GM12878 (cell line): Measurements from ENCODE around the gene ICE2. TPM values are rescaled to one million over a fixed set of nuclear protein-coding genes. Genes with fewer than 3 reads are reported as not detected.

ENCODE experiments used
- ATAC-seq: fragments of 200-7000 bp; cut with Tn5 transposase; 3 replicates; pipeline ENCODE4 v1.9.1; 2020; ENCODE audit warnings: mild to moderate bottlenecking, moderate library complexity
- BruUV-seq: library from RNA; stranded (reverse); fragments of 400-500 nt; replicated peaks from 2 replicates; lab custom pipeline; 2021; lab: Mats Ljungman, UMichigan
- CTCF ChIA-PET: fragments of 300-600 bp; sonication (Branson Sonifier 250); formaldehyde crosslinking; extraction: SDS; loops from one replicate; lab custom pipeline; 2021; ENCODE audit warnings: inconsistent platforms; lab: Yijun Ruan, JAX
- POLR2A ChIA-PET: fragments of 350-600 bp; formaldehyde crosslinking; extraction: SDS; loops from one replicate; lab custom pipeline; 2021; ENCODE audit warnings: inconsistent platforms; lab: Charles Lee
- RAD21 ChIA-PET: fragments of 300-600 bp; sonication (Branson Sonifier 250); formaldehyde crosslinking; loops from one replicate; lab custom pipeline; 2023; ENCODE audit warnings: antibody characterized with exemption; ENCODE audit not compliant: unreplicated experiment; lab: Charles Lee
- SMC1A ChIA-PET: fragments of 300-600 bp; sonication (Branson Sonifier 250); formaldehyde crosslinking; loops from one replicate; lab custom pipeline; 2023; ENCODE audit not compliant: unreplicated experiment, uncharacterized antibody; lab: Charles Lee
- DNase-seq: peaks from one replicate; pipeline ENCODE4 v3.0.0-alpha.2; 2011; ENCODE audit warnings: low read depth, low spot score
- FAIRE-seq: peaks from 3 replicates; lab custom pipeline; 2011; peaks lifted over from hg19 to GRCh38; lab: Jason Lieb, UNC
- H2AFZ ChIP-seq: 2 replicates; pipeline ENCODE4 v1.6.0; 2011; ENCODE audit warnings: low read depth, low read length, control low read depth; ENCODE audit not compliant: control insufficient read depth
- H3K27ac ChIP-seq: 2 replicates; pipeline ENCODE4 v1.5.1; 2011; ENCODE audit warnings: control low read depth; ENCODE audit not compliant: control insufficient read depth, insufficient read depth
- H3K27me3 ChIP-seq, 2 experiments: replicated peaks in 1 of 2; 2 replicates each; pipeline versions ENCODE4 v1.6.0 to v1.6.1; 2011; ENCODE audit warnings: low read length in 1 of 2; ENCODE audit not compliant: control insufficient read depth in 2 of 2, insufficient read depth in 2 of 2
- H3K36me3 ChIP-seq, 2 experiments: 2 replicates each; pipeline ENCODE4 v1.5.1; 2011; ENCODE audit warnings: low read length in 1 of 2; ENCODE audit not compliant: control insufficient read depth in 2 of 2, insufficient read depth in 2 of 2
- H3K4me1 ChIP-seq: 2 replicates; pipeline ENCODE4 v1.6.1; 2011; ENCODE audit warnings: mild to moderate bottlenecking, low read length, moderate library complexity, mixed read lengths; ENCODE audit not compliant: control insufficient read depth, insufficient read depth
- H3K4me2 ChIP-seq: 2 replicates; pipeline ENCODE4 v1.6.0; 2011; ENCODE audit warnings: control low read depth; ENCODE audit not compliant: control insufficient read depth, insufficient read depth
- H3K4me3 ChIP-seq: fragments of 200-600 bp; sonication (generic); 2 replicates; pipeline ENCODE4 v1.5.1; 2016
- H3K79me2 ChIP-seq: 2 replicates; pipeline ENCODE4 v1.6.0; 2011; ENCODE audit warnings: low read length; ENCODE audit not compliant: control insufficient read depth, insufficient read depth
- H3K9ac ChIP-seq: 2 replicates; pipeline ENCODE4 v1.8.0; 2011; ENCODE audit warnings: low read length, control low read depth, mixed read lengths; ENCODE audit not compliant: control insufficient read depth, insufficient read depth
- H3K9me3 ChIP-seq: replicated peaks from 3 replicates; pipeline ENCODE4 v1.5.1; 2011; ENCODE audit warnings: mild to moderate bottlenecking, low read length; ENCODE audit not compliant: control insufficient read depth, insufficient read depth
- H4K20me1 ChIP-seq: 2 replicates; pipeline ENCODE4 v1.6.0; 2011; ENCODE audit not compliant: control insufficient read depth, insufficient read depth
- BHLHE40 ChIP-seq, 2 experiments: fragments of 450-650 bp in 1 of 2; IDR thresholded peaks; 2 replicates each; pipeline ENCODE4 v1.6.1; 2011 to 2017; ENCODE audit warnings: low read depth in 2 of 2, borderline replicate concordance in 1 of 2, improper control_type of control experiment in 1 of 2, low read length in 1 of 2, mild to moderate bottlenecking in 1 of 2
- BRCA1 ChIP-seq: IDR thresholded peaks from 2 replicates; pipeline ENCODE4 v1.6.1; 2011; ENCODE audit warnings: low read depth, low read length, improper control_type of control experiment
- POLR2AphosphoS5 ChIP-seq: IDR thresholded peaks from 2 replicates; pipeline ENCODE4 v1.6.1; 2011; ENCODE audit warnings: mild to moderate bottlenecking, low read length, inconsistent platforms
- SMAD5 ChIP-seq: IDR thresholded peaks from 2 replicates; pipeline ENCODE4 v1.6.1; 2016; ENCODE audit warnings: antibody characterized with exemption, low read depth
- SPI1 ChIP-seq: IDR thresholded peaks from 2 replicates; pipeline ENCODE4 v1.6.1; 2011; ENCODE audit warnings: low read depth, mild to moderate bottlenecking, low read length, moderate library complexity, borderline replicate concordance; ENCODE audit not compliant: insufficient read depth
- STAT3 ChIP-seq: IDR thresholded peaks from 2 replicates; pipeline ENCODE4 v1.6.1; 2011; ENCODE audit warnings: low read depth, low read length, improper control_type of control experiment
- SUPT20H ChIP-seq: IDR thresholded peaks from 2 replicates; pipeline ENCODE4 v1.6.1; 2011; ENCODE audit warnings: low read depth, mild to moderate bottlenecking, low read length, moderate library complexity, borderline replicate concordance; ENCODE audit not compliant: control insufficient read depth
- YY1 ChIP-seq: IDR thresholded peaks from 2 replicates; pipeline ENCODE4 v1.6.1; 2011; ENCODE audit warnings: low read depth, mild to moderate bottlenecking, low read length
- WGBS: methylation state at CpG from one replicate; pipeline ENCODE4 v1.1.6; 2016; ENCODE audit warnings: low lambda C conversion rate; ENCODE audit not compliant: insufficient replicate concordance, insufficient coverage; ENCODE audit errors: missing lambda C conversion rate; 5-methylcytosine and 5-hydroxymethylcytosine counted together
- in situ Hi-C: fragments of 300-500 bp; cut with MboI; formaldehyde crosslinking; loops from 9 replicates; pipeline ENCODE4 v1.14.3; 2018; ENCODE audit warnings: mixed read lengths
- intact Hi-C: fragments of 100-400 bp; cut with micrococcal nuclease; formaldehyde crosslinking; loops from one replicate; pipeline ENCODE4 v1.14.2; 2022; ENCODE audit not compliant: unreplicated experiment
- polyA plus RNA-seq, 11 experiments: library from polyadenylated mRNA; depleted of rRNA in 4 of 11; unstranded in 6 of 11; stranded (reverse) in 5 of 11; fragments of >200 nt; fragmentation: Nextera tagmentation in 4 of 11; fragmentation: Illumina TruSeq in 1 of 11; extraction: Ambion mirVana in 4 of 11; extraction: Trizol in 1 of 11; gene quantifications; 1 replicate in 1 of 11; 2 replicates in 10 of 11; pipeline versions ENCODE4 v1.2.1 to v1.2.3, GENCODE V29; 2011 to 2016; ENCODE audit warnings: inconsistent platforms in 2 of 11, missing spikeins in 2 of 11, low read depth in 1 of 11
- total RNA-seq, 4 experiments: library from RNA; depleted of rRNA in 3 of 4; stranded (reverse); fragments of >200 nt in 3 of 4; fragmentation: Illumina TruSeq in 1 of 4; extraction: Trizol in 1 of 4; gene quantifications; 2 replicates each; pipeline versions ENCODE4 v1.2.1 to v1.2.3, GENCODE V29; 2013 to 2021
- TF ChIP-seq, protein P1 (sequence below): fragments of 450-650 bp; IDR thresholded peaks from 2 replicates; pipeline ENCODE4 v1.6.1; 2017; ENCODE audit warnings: borderline replicate concordance
- TF ChIP-seq, protein P2 (sequence below): IDR thresholded peaks from 2 replicates; pipeline ENCODE4 v1.6.1; 2012; ENCODE audit warnings: improper control_type of control experiment, low read depth, low read length; ENCODE audit not compliant: insufficient replicate concordance
- TF ChIP-seq, protein P3 (sequence below): fragments of 450-650 bp; IDR thresholded peaks from 2 replicates; pipeline ENCODE4 v1.6.1; 2017; ENCODE audit warnings: mild to moderate bottlenecking, moderate library complexity

ICE2 gene
- total and polyA plus RNA-seq, 10 of the 15 experiments (the other 5 are each of a cell fraction or from before 2014, with no cell fraction given) = 14.2 to 62.0 (median 44.9) TPM

DNA sequence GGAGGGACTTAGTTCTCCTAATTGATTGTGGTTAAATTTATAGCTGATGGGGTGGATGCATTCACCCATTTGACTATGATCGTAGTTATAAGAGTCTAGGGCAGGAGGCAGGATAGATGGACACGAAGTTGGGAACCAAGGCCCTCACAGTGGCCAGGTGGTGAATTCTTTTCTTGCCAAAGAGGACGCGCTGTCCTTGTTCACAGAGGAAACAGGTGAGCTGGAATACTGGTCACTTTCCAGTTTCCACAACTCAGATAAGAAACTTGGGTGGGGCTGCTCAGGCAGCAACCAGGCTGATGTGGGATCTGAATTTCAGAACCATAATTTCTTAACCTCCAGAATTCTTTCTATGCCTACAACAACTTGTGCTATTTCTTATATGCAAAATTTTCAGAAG, 34.0 kb upstream of the ICE2 start:
- RAD21 ChIA-PET = interaction anchor here (0.8 kb wide), 1 partner anchor 398 kb away, joined by 3 read pairs; no protein-coding TSS in a partner anchor
- intact Hi-C loops = no loop called here
- in situ Hi-C loops = loop anchor here (5.0 to 25.0 kb wide), 3 partner anchors 151 to 1324 kb away; no protein-coding TSS in a partner anchor
- H3K4me1 ChIP-seq = peaks cover 9% of the 10 kb centered on the region
- H3K36me3 ChIP-seq = peaks cover 4 to 15% of the 10 kb centered on the region in 2 experiments
- H3K27me3 ChIP-seq = no peaks in the 10 kb centered on the region
- no TSS peak for BruUV-seq
- no peak overlapping the region for H3K4me2 ChIP-seq
- no peak overlapping the region for H3K9ac ChIP-seq
- 95% methylated on average over 4 of the region's 4 CpGs for WGBS
- CTCF ChIA-PET = interaction anchor here (1.1 to 17.5 kb wide), 3 partner anchors 6 to 404 kb away, joined by 4 to 222 read pairs (median 4); no protein-coding TSS in a partner anchor
- no peak overlapping the region for H3K27ac ChIP-seq
- no peak for DNase-seq
- no peak overlapping the region for H3K4me3 ChIP-seq
- FAIRE-seq = no peak
- TF ChIP-seq BHLHE40 (IDR thresholded peaks at IDR 0.05; ENCODE audit: borderline replicate concordance in 1 of 2, low read depth in 2 of 2, low read length in 1 of 2) (no peak), POLR2AphosphoS5 (no peak), BRCA1 (no peak), SPI1 (no peak), STAT3 (no peak), SMAD5 (no peak), YY1 (no peak), SUPT20H (no peak)
- TF ChIP-seq, protein P1, sequence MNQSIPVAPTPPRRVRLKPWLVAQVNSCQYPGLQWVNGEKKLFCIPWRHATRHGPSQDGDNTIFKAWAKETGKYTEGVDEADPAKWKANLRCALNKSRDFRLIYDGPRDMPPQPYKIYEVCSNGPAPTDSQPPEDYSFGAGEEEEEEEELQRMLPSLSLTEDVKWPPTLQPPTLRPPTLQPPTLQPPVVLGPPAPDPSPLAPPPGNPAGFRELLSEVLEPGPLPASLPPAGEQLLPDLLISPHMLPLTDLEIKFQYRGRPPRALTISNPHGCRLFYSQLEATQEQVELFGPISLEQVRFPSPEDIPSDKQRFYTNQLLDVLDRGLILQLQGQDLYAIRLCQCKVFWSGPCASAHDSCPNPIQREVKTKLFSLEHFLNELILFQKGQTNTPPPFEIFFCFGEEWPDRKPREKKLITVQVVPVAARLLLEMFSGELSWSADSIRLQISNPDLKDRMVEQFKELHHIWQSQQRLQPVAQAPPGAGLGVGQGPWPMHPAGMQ = no peak
- TF ChIP-seq, protein P2, sequence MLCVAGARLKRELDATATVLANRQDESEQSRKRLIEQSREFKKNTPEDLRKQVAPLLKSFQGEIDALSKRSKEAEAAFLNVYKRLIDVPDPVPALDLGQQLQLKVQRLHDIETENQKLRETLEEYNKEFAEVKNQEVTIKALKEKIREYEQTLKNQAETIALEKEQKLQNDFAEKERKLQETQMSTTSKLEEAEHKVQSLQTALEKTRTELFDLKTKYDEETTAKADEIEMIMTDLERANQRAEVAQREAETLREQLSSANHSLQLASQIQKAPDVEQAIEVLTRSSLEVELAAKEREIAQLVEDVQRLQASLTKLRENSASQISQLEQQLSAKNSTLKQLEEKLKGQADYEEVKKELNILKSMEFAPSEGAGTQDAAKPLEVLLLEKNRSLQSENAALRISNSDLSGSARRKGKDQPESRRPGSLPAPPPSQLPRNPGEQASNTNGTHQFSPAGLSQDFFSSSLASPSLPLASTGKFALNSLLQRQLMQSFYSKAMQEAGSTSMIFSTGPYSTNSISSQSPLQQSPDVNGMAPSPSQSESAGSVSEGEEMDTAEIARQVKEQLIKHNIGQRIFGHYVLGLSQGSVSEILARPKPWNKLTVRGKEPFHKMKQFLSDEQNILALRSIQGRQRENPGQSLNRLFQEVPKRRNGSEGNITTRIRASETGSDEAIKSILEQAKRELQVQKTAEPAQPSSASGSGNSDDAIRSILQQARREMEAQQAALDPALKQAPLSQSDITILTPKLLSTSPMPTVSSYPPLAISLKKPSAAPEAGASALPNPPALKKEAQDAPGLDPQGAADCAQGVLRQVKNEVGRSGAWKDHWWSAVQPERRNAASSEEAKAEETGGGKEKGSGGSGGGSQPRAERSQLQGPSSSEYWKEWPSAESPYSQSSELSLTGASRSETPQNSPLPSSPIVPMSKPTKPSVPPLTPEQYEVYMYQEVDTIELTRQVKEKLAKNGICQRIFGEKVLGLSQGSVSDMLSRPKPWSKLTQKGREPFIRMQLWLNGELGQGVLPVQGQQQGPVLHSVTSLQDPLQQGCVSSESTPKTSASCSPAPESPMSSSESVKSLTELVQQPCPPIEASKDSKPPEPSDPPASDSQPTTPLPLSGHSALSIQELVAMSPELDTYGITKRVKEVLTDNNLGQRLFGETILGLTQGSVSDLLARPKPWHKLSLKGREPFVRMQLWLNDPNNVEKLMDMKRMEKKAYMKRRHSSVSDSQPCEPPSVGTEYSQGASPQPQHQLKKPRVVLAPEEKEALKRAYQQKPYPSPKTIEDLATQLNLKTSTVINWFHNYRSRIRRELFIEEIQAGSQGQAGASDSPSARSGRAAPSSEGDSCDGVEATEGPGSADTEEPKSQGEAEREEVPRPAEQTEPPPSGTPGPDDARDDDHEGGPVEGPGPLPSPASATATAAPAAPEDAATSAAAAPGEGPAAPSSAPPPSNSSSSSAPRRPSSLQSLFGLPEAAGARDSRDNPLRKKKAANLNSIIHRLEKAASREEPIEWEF = no peak
- TF ChIP-seq, protein P3, sequence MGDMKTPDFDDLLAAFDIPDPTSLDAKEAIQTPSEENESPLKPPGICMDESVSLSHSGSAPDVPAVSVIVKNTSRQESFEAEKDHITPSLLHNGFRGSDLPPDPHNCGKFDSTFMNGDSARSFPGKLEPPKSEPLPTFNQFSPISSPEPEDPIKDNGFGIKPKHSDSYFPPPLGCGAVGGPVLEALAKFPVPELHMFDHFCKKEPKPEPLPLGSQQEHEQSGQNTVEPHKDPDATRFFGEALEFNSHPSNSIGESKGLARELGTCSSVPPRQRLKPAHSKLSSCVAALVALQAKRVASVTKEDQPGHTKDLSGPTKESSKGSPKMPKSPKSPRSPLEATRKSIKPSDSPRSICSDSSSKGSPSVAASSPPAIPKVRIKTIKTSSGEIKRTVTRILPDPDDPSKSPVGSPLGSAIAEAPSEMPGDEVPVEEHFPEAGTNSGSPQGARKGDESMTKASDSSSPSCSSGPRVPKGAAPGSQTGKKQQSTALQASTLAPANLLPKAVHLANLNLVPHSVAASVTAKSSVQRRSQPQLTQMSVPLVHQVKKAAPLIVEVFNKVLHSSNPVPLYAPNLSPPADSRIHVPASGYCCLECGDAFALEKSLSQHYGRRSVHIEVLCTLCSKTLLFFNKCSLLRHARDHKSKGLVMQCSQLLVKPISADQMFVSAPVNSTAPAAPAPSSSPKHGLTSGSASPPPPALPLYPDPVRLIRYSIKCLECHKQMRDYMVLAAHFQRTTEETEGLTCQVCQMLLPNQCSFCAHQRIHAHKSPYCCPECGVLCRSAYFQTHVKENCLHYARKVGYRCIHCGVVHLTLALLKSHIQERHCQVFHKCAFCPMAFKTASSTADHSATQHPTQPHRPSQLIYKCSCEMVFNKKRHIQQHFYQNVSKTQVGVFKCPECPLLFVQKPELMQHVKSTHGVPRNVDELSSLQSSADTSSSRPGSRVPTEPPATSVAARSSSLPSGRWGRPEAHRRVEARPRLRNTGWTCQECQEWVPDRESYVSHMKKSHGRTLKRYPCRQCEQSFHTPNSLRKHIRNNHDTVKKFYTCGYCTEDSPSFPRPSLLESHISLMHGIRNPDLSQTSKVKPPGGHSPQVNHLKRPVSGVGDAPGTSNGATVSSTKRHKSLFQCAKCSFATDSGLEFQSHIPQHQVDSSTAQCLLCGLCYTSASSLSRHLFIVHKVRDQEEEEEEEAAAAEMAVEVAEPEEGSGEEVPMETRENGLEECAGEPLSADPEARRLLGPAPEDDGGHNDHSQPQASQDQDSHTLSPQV = no peak
- no peak for ATAC-seq
- no peaks in the 10 kb centered on the region for H4K20me1 ChIP-seq
- H2AFZ ChIP-seq = no peak overlapping the region
- SMC1A ChIA-PET = interaction anchor here (0.8 to 2.1 kb wide), 3 partner anchors 19 to 154 kb away, joined by 3 to 8 read pairs (median 3); no protein-coding TSS in a partner anchor
- no peaks in the 10 kb centered on the region for H3K9me3 ChIP-seq
- no peaks in the 10 kb centered on the region for H3K79me2 ChIP-seq
- POLR2A ChIA-PET = no interaction called here
